Cerebellar nuclear complex (tissue), 1 donor: ENCODE results near the gene HDAC5.
"Not testable (repeated sequence)": the region's sequence is repeated elsewhere in the genome, so short reads cannot be mapped to it uniquely, and the experiment has no call there.

Experiments used
- DNase-seq, 2 experiments: peaks; one replicate each; lab custom pipeline; 2025; lab: John Stamatoyannopoulos, UW

HDAC5 gene

GRCh38 chr17:44123356-44124117 is at the start of gene HDAC5:
Gene HDAC5 (minus strand): TSS chr17:44123641. CDS start chr17:44117515, 6,126 bp downstream.
- peak; percentile 72 to 93 for DNase-seq

- no peak for DNase-seq
Measured at GRCh38 chr17:44171931-44172455, 48.6 kb upstream of the HDAC5 start.

- peak; percentile 32 to 64 for DNase-seq
Measured at GRCh38 chr17:44170499-44171201, 47.2 kb upstream of the HDAC5 start, which contains the start of gene ASB16. Gene ASB16 (plus strand): TSS chr17:44170704. CDS start chr17:44170790, 86 bp downstream.

GRCh38 chr17:44170135-44170498 is 46.7 kb upstream of the HDAC5 start:
- DNase-seq = no peak

- no peak for DNase-seq
Measured at GRCh38 chr17:44167181-44167861, 43.9 kb upstream of the HDAC5 start.

- DNase-seq = no peak
Measured at GRCh38 chr17:44164476-44164875, 41.0 kb upstream of the HDAC5 start.

GRCh38 chr17:44159519-44160210 is 36.2 kb upstream of the HDAC5 start:
- DNase-seq = no peak

GRCh38 chr17:44155488-44155887 is 32.0 kb upstream of the HDAC5 start:
- no peak for DNase-seq

GRCh38 chr17:44152875-44153274 is 29.4 kb upstream of the HDAC5 start:
- DNase-seq = no peak

- no peak for DNase-seq
Measured at GRCh38 chr17:44149750-44150329, 26.4 kb upstream of the HDAC5 start.

- not testable (repeated sequence) for DNase-seq
Measured at GRCh38 chr17:44149066-44149465, 25.6 kb upstream of the HDAC5 start.

GRCh38 chr17:44147812-44148211 is 24.4 kb upstream of the HDAC5 start:
- no peak for DNase-seq

GRCh38 chr17:44146375-44147346 is 23.2 kb upstream of the HDAC5 start:
- DNase-seq = no peak

- DNase-seq = no peak
Measured at GRCh38 chr17:44144966-44145739, 21.7 kb upstream of the HDAC5 start.

- DNase-seq = not testable (repeated sequence)
Measured at GRCh38 chr17:44143921-44144320, 20.5 kb upstream of the HDAC5 start.

- no peak for DNase-seq
Measured at GRCh38 chr17:44137891-44138709, 14.7 kb upstream of the HDAC5 start.

GRCh38 chr17:44134752-44135568 is 11.5 kb upstream of the HDAC5 start:
- no peak for DNase-seq
